Mesenchymal stem cell (in vitro differentiated cells and primary cell): ENCODE results near the gene SOX15.
A peak's percentile ranks its signal among the peaks of the same experiment; 100 is the strongest.

Experiments used
- DNase-seq: peaks from one replicate; pipeline ENCODE4 v3.0.0-alpha.2; 2013
- H2AFZ ChIP-seq: one replicate; pipeline ENCODE4 v1.6.1; 2013; ENCODE audit warnings: low read depth, mild to moderate bottlenecking, control low read depth, inconsistent platforms, low read length, moderate library complexity
- H2AK5ac ChIP-seq: 2 replicates; pipeline ENCODE4 v1.6.1; 2013; ENCODE audit warnings: low read length, moderate library complexity, mild to moderate bottlenecking, inconsistent platforms; ENCODE audit not compliant: severe bottlenecking
- H2BK120ac ChIP-seq: one replicate; pipeline ENCODE4 v1.6.1; 2013; ENCODE audit warnings: low read depth, mild to moderate bottlenecking, inconsistent platforms, low read length, moderate library complexity
- H2BK12ac ChIP-seq, 2 experiments: one replicate each; pipeline ENCODE4 v1.6.1; 2013; ENCODE audit warnings: inconsistent platforms in 2 of 2, low read length in 2 of 2, mild to moderate bottlenecking in 2 of 2, moderate library complexity in 2 of 2, control low read depth in 1 of 2
- H2BK15ac ChIP-seq: one replicate; pipeline ENCODE4 v1.6.1; 2013; ENCODE audit warnings: mild to moderate bottlenecking, low read depth, inconsistent platforms; ENCODE audit not compliant: poor library complexity, severe bottlenecking
- H2BK5ac ChIP-seq: 2 replicates; pipeline ENCODE4 v1.6.1; 2013; ENCODE audit warnings: low read depth, mild to moderate bottlenecking, low read length, control low read depth, inconsistent platforms; ENCODE audit not compliant: poor library complexity, severe bottlenecking
- H3K14ac ChIP-seq, 2 experiments: one replicate each; pipeline ENCODE4 v1.6.1; 2013; ENCODE audit warnings: inconsistent platforms in 2 of 2, low read length in 2 of 2, control low read depth in 1 of 2, mild to moderate bottlenecking in 1 of 2, moderate library complexity in 1 of 2
- H3K18ac ChIP-seq, 2 experiments: one replicate each; pipeline ENCODE4 v1.6.1; 2013; ENCODE audit warnings: inconsistent platforms in 2 of 2, low read length in 2 of 2, control low read depth in 1 of 2, low read depth in 1 of 2, mild to moderate bottlenecking in 1 of 2
- H3K23ac ChIP-seq, 2 experiments: one replicate each; pipeline ENCODE4 v1.6.1; 2013; ENCODE audit warnings: inconsistent platforms in 2 of 2, low read length in 2 of 2, mild to moderate bottlenecking in 2 of 2, moderate library complexity in 2 of 2, control low read depth in 1 of 2
- H3K27ac ChIP-seq: 2 replicates; pipeline ENCODE4 v1.5.1; 2013; ENCODE audit warnings: mild to moderate bottlenecking, moderate library complexity, low read length, control low read depth, inconsistent platforms; ENCODE audit not compliant: poor library complexity, severe bottlenecking
- H3K27me3 ChIP-seq, 2 experiments: 2 replicates each; pipeline versions ENCODE4 v1.6.1 to v1.7.0; 2013; ENCODE audit warnings: low read length in 2 of 2, mild to moderate bottlenecking in 2 of 2, moderate library complexity in 2 of 2, control low read depth in 1 of 2, inconsistent platforms in 1 of 2; ENCODE audit not compliant: control insufficient read depth in 1 of 2, insufficient read depth in 1 of 2
- H3K36me3 ChIP-seq, 2 experiments: 2 replicates each; pipeline versions ENCODE4 v1.6.1 to v1.7.0; 2013; ENCODE audit warnings: low read length in 2 of 2, control low read depth in 1 of 2, inconsistent platforms in 1 of 2, low read depth in 1 of 2, mild to moderate bottlenecking in 1 of 2; ENCODE audit not compliant: insufficient read depth in 2 of 2, control insufficient read depth in 1 of 2
- H3K4ac ChIP-seq, 2 experiments: one replicate each; pipeline ENCODE4 v1.6.1; 2013; ENCODE audit warnings: inconsistent platforms in 2 of 2, low read length in 2 of 2, mild to moderate bottlenecking in 2 of 2, moderate library complexity in 2 of 2, control low read depth in 1 of 2, low read depth in 1 of 2
- H3K4me1 ChIP-seq: 2 replicates; pipeline ENCODE4 v1.6.1; 2013; ENCODE audit warnings: low read depth, low read length, control low read depth; ENCODE audit not compliant: control insufficient read depth, insufficient read depth
- H3K4me2 ChIP-seq: 2 replicates; pipeline ENCODE4 v1.6.1; 2013; ENCODE audit warnings: low read length, mild to moderate bottlenecking, inconsistent platforms; ENCODE audit not compliant: poor library complexity, severe bottlenecking
- H3K4me3 ChIP-seq, 2 experiments: 2 replicates each; pipeline versions ENCODE4 v1.5.1 to v1.7.0; 2013; ENCODE audit warnings: low read length in 2 of 2, mild to moderate bottlenecking in 2 of 2, control low read depth in 1 of 2, low read depth in 1 of 2; ENCODE audit not compliant: insufficient read depth in 1 of 2
- H3K79me1 ChIP-seq: replicated peaks from 2 replicates; pipeline ENCODE4 v1.6.1; 2013; ENCODE audit warnings: mild to moderate bottlenecking, control low read depth, low read length, inconsistent platforms; ENCODE audit not compliant: poor library complexity, severe bottlenecking
- H3K9ac ChIP-seq: 2 replicates; pipeline ENCODE4 v1.7.0; 2013; ENCODE audit warnings: mild to moderate bottlenecking, low read length, moderate library complexity
- H3K9me3 ChIP-seq: 2 replicates; pipeline ENCODE4 v1.7.0; 2013; ENCODE audit warnings: mild to moderate bottlenecking, low read length; ENCODE audit not compliant: control insufficient read depth
- H4K8ac ChIP-seq: one replicate; pipeline ENCODE4 v1.6.1; 2013; ENCODE audit warnings: inconsistent platforms, mild to moderate bottlenecking, low read length, moderate library complexity
- H4K91ac ChIP-seq: one replicate; pipeline ENCODE4 v1.6.1; 2013; ENCODE audit warnings: mild to moderate bottlenecking, low read length, inconsistent platforms
- WGBS: methylation state at CpG from one replicate; pipeline ENCODE4 v1.1.7; 2013; ENCODE audit warnings: mixed read lengths; 5-methylcytosine and 5-hydroxymethylcytosine counted together

SOX15 gene

GRCh38 chr17:7574176-7574953 lies 15.5 kb downstream of the SOX15 start:
- H2AFZ ChIP-seq = no peak overlapping the region
- H3K4ac ChIP-seq = no peak overlapping the region
- H2BK12ac ChIP-seq = no peak overlapping the region
- H3K18ac ChIP-seq = peak overlapping the region in 1 of 2 experiments; percentile 28
- no peak overlapping the region for H4K91ac ChIP-seq
- peak overlapping the region; percentile 94 to 100 for H3K4me3 ChIP-seq
- H2BK15ac ChIP-seq = no peak overlapping the region
- peaks cover 12% of the 10 kb centered on the region for H3K79me1 ChIP-seq
- peak overlapping the region in 1 of 2 experiments; percentile 2 for H3K23ac ChIP-seq
- WGBS = 45% methylated on average over 11 of the region's 15 CpGs
- DNase-seq = no peak
- peaks cover 24% of the 10 kb centered on the region for H3K4me1 ChIP-seq
- H4K8ac ChIP-seq = no peak overlapping the region
- peak overlapping the region; percentile 47 for H3K4me2 ChIP-seq
- H3K9ac ChIP-seq = peak overlapping the region; percentile 98
- H2BK5ac ChIP-seq = no peak overlapping the region
- H2AK5ac ChIP-seq = no peak overlapping the region
- H3K36me3 ChIP-seq = peaks cover 69 to 75% of the 10 kb centered on the region in 2 experiments
- H2BK120ac ChIP-seq = no peak overlapping the region
- peak overlapping the region in 1 of 2 experiments; percentile 6 for H3K14ac ChIP-seq
- H3K27ac ChIP-seq = peak overlapping the region; percentile 14
- no peaks in the 10 kb centered on the region for H3K9me3 ChIP-seq
- no peaks in the 10 kb centered on the region for H3K27me3 ChIP-seq

GRCh38 chr17:7573324-7574080 lies 16.4 kb downstream of the SOX15 start:
- peak overlapping the region; percentile 94 to 100 for H3K4me3 ChIP-seq
- H4K8ac ChIP-seq = peak overlapping the region; percentile 10
- H3K9me3 ChIP-seq = no peaks in the 10 kb centered on the region
- H3K36me3 ChIP-seq = peaks cover 63 to 74% of the 10 kb centered on the region in 2 experiments
- H2BK120ac ChIP-seq = no peak overlapping the region
- H2AK5ac ChIP-seq = peak overlapping the region; percentile 88
- no peaks in the 10 kb centered on the region for H3K27me3 ChIP-seq
- H3K23ac ChIP-seq = peak overlapping the region; percentile 0 to 100
- H3K18ac ChIP-seq = peak overlapping the region; percentile 99 to 100
- WGBS = under 1% methylated on average over 68 of the region's 71 CpGs
- H2BK12ac ChIP-seq = peak overlapping the region in 1 of 2 experiments; percentile 80
- H3K4me2 ChIP-seq = peak overlapping the region; percentile 47
- peak overlapping the region; percentile 94 for H2BK5ac ChIP-seq
- peak overlapping the region; percentile 98 for H3K9ac ChIP-seq
- H2BK15ac ChIP-seq = no peak overlapping the region
- DNase-seq = peak; percentile 90
- peaks cover 18% of the 10 kb centered on the region for H3K4me1 ChIP-seq
- peaks cover 17% of the 10 kb centered on the region for H3K79me1 ChIP-seq
- peak overlapping the region in 1 of 2 experiments; percentile 100 for H3K14ac ChIP-seq
- peak overlapping the region; percentile 92 for H3K27ac ChIP-seq
- H3K4ac ChIP-seq = peak overlapping the region; percentile 76 to 99
- H2AFZ ChIP-seq = no peak overlapping the region
- peak overlapping the region; percentile 95 for H4K91ac ChIP-seq

GRCh38 chr17:7572588-7573323 lies 17.1 kb downstream of the SOX15 start:
- H3K14ac ChIP-seq = peak overlapping the region; percentile 70 to 100
- H4K91ac ChIP-seq = peak overlapping the region; percentile 95
- DNase-seq = peak; percentile 100
- H3K4ac ChIP-seq = peak overlapping the region; percentile 76 to 99
- peak overlapping the region; percentile 99 to 100 for H3K18ac ChIP-seq
- peak overlapping the region; percentile 88 for H2AK5ac ChIP-seq
- peak overlapping the region; percentile 89 for H4K8ac ChIP-seq
- H2BK15ac ChIP-seq = peak overlapping the region; percentile 50
- peak overlapping the region; percentile 92 for H3K27ac ChIP-seq
- no peak overlapping the region for H2AFZ ChIP-seq
- peak overlapping the region; percentile 90 for H2BK120ac ChIP-seq
- no peaks in the 10 kb centered on the region for H3K27me3 ChIP-seq
- H3K4me3 ChIP-seq = peak overlapping the region; percentile 94 to 100
- H3K4me1 ChIP-seq = peaks cover 18% of the 10 kb centered on the region
- H3K23ac ChIP-seq = peak overlapping the region; percentile 0 to 100
- H2BK12ac ChIP-seq = peak overlapping the region in 1 of 2 experiments; percentile 80
- WGBS = under 1% methylated on average over 73 of the region's 73 CpGs
- H3K9ac ChIP-seq = peak overlapping the region; percentile 98
- peak overlapping the region; percentile 94 for H2BK5ac ChIP-seq
- H3K9me3 ChIP-seq = no peaks in the 10 kb centered on the region
- peaks cover 20% of the 10 kb centered on the region for H3K79me1 ChIP-seq
- no peak overlapping the region for H3K4me2 ChIP-seq
- peaks cover 60 to 71% of the 10 kb centered on the region in 2 experiments for H3K36me3 ChIP-seq
